Spleen (tissue), 13 donors: ENCODE data around the gene DDB1. TPM values are rescaled to one million over a fixed set of nuclear protein-coding genes. Genes with fewer than 3 reads are reported as not detected.

ENCODE experiments used
- DNase-seq: peaks from one replicate; pipeline ENCODE4 v3.0.0-alpha.2; 2020
- H3K27ac ChIP-seq, 8 donors: fragments of 200-600 bp; sonication (generic) in 7 of 8; 1 replicate in 4 of 8; 2 replicates in 4 of 8; pipeline versions ENCODE4 v1.5.0 to v1.8.0; 2016 to 2021; ENCODE audit warnings: inconsistent platforms in 4 of 8, mild to moderate bottlenecking in 4 of 8, moderate library complexity in 1 of 8
- H3K27me3 ChIP-seq, 7 donors: fragments of 200-600 bp; sonication (generic) in 6 of 7; replicated peaks in 1 of 7; 1 replicate in 4 of 7; 2 replicates in 3 of 7; pipeline versions ENCODE4 v1.5.0 to v1.8.0; 2016 to 2021; ENCODE audit warnings: inconsistent platforms in 3 of 7, mild to moderate bottlenecking in 1 of 7
- H3K36me3 ChIP-seq, 6 donors: fragments of 200-600 bp; sonication (generic) in 5 of 6; 1 replicate in 4 of 6; 2 replicates in 2 of 6; pipeline versions ENCODE4 v1.5.0 to v1.8.0; 2016 to 2021; ENCODE audit warnings: inconsistent platforms in 2 of 6
- H3K4me1 ChIP-seq, 6 donors: fragments of 200-600 bp; sonication (generic) in 5 of 6; 1 replicate in 3 of 6; 2 replicates in 3 of 6; pipeline versions ENCODE4 v1.5.0 to v1.8.0; 2016 to 2021; ENCODE audit warnings: inconsistent platforms in 3 of 6
- H3K4me3 ChIP-seq, 8 donors: fragments of 200-600 bp; sonication (generic) in 7 of 8; 1 replicate in 4 of 8; 2 replicates in 4 of 8; pipeline versions ENCODE4 v1.5.0 to v1.8.0; 2016 to 2021; ENCODE audit warnings: inconsistent platforms in 4 of 8, mild to moderate bottlenecking in 4 of 8, moderate library complexity in 2 of 8
- H3K9me3 ChIP-seq, 8 donors: fragments of 200-600 bp; sonication (generic) in 7 of 8; 1 replicate in 4 of 8; 2 replicates in 4 of 8; pipeline versions ENCODE4 v1.5.0 to v1.8.0; 2016 to 2021; ENCODE audit warnings: inconsistent platforms in 4 of 8
- CTCF ChIP-seq, 11 experiments: fragments of 200-600 bp in 7 of 11; fragments of 450-650 bp in 4 of 11; sonication (generic) in 4 of 11; IDR thresholded peaks in 8 of 11; conservative IDR thresholded peaks in 3 of 11; 1 replicate in 7 of 11; 2 replicates in 4 of 11; pipeline versions ENCODE4 v1.4.0 to v1.8.0; 2016 to 2021; ENCODE audit warnings: antibody characterized with exemption in 11 of 11, inconsistent platforms in 4 of 11, mild to moderate bottlenecking in 1 of 11
- POLR2A ChIP-seq, 3 donors: fragments of 450-650 bp; IDR thresholded peaks; one replicate each; pipeline ENCODE4 v1.5.1; 2017; ENCODE audit warnings: antibody characterized with exemption in 3 of 3, mild to moderate bottlenecking in 1 of 3
- POLR2AphosphoS5 ChIP-seq, 3 donors: sonication (generic); formaldehyde crosslinking; IDR thresholded peaks; one replicate each; pipeline ENCODE4 v1.5.1; 2017; ENCODE audit warnings: antibody characterized with exemption in 3 of 3
- WGBS, 5 donors: extraction: QIAGEN DNeasy Blood & Tissue Kit in 3 of 5; methylation state at CpG; one replicate each; pipeline versions ENCODE4 v1.1.5 to v1.1.7; 2013 to 2018; 5-methylcytosine and 5-hydroxymethylcytosine counted together
- intact Hi-C: fragments of 100-400 bp; cut with DNase I; formaldehyde crosslinking; loops from one replicate; pipeline ENCODE4 v1.15.0; 2023; ENCODE audit warnings: low total_unique reads
- long read RNA-seq, 2 donors: transcript quantifications; one replicate each; lab custom pipeline, GENCODE V29; 2026
- polyA plus RNA-seq, 3 donors: library from polyadenylated mRNA; stranded (reverse); fragments of 200-250 nt; gene quantifications; one replicate each; pipeline ENCODE4 v1.2.1, GENCODE V29; 2013
- total RNA-seq, 7 donors: library from RNA; depleted of rRNA in 3 of 7; stranded (reverse); fragments of >200 nt in 3 of 7; fragmentation: NEBNext Ultra II Directional in 4 of 7; extraction: Animal tissue kit (Norgen Biotek cat#: 25700) in 4 of 7; gene quantifications; one replicate each; pipeline versions ENCODE4 v1.1.0 to v1.2.1, GENCODE V29; 2016 to 2021
- donor health status: healthy with polysubstance abuse.
- donor health status: DM: no; HTN: no; CAD: no; lungs with moderate emphysema.
- donor health status: DM: no; HTN: no; CAD: no.
- donor health status: Bipolar disorder and iron deficiency.
- donor health status: healthy.
- donor health status: DM: no; HTN: no; CAD: no.
- donor health status: DM: yes; HTN: yes; CAD: no.

Gene DDB1
- total RNA-seq: 100 to 1,000 TPM; 118 to 157 (median 151) TPM
- 10 to 100 TPM; 68.7 to 94.7 (median 83.4) TPM for polyA plus RNA-seq
- long read RNA-seq, donor 1, full-length matches to known transcripts: 16 of 28 reads
- long read RNA-seq, donor 1, partial matches to known transcripts: 12 of 28 reads
- long read RNA-seq, donor 1, other reads (novel, unspliced or antisense): 0 of 28 reads
- long read RNA-seq, donor 2, full-length matches to known transcripts: 14 of 21 reads
- long read RNA-seq, donor 2, partial matches to known transcripts: 7 of 21 reads
- long read RNA-seq, donor 2, other reads (novel, unspliced or antisense): 0 of 21 reads

- intact Hi-C loops: loop anchor here (10.0 kb wide), 1 partner anchor 92 kb away; the partner anchor contains the start of gene CPSF7
- Histone ChIP-seq H3K4me1 (peaks cover 36 to 89% (median 57%) of the 10 kb centered on the region in 6 donors), H3K27ac (peak within 1 kb of the TSS; percentile 82 to 96 (median 92)), H3K27me3 (no peaks in the 10 kb centered on the region), H3K4me3 (peak within 1 kb of the TSS; percentile 82 to 99 (median 90)), H3K9me3 (no peaks in the 10 kb centered on the region), H3K36me3 (peaks cover 0 to 34% (median 13%) of the 10 kb centered on the region in 6 donors)
- peak; percentile 100 for DNase-seq
- TF ChIP-seq CTCF (IDR thresholded peaks at IDR 0.05 in 8 of 11, conservative IDR thresholded peaks at IDR 0.05 in 3 of 11): peak in 3 of 11 experiments; percentile 6 to 23 (median 23)
- TF ChIP-seq POLR2AphosphoS5 (IDR thresholded peaks at IDR 0.05): peak; percentile 92 to 96 (median 96)
- TF ChIP-seq POLR2A (IDR thresholded peaks at IDR 0.05): peak; percentile 8 to 62 (median 58)
- 0 to 1% (median 0%) methylated on average over 18 to 81 of the region's 81 CpGs for WGBS, 5 donors
Observed at GRCh38 chr11:61332797-61333549, at the start of gene DDB1, which contains the start of gene TKFC. Gene DDB1, minus strand, starts transcription at chr11:61333105. Its CDS starts 137 bp downstream, at chr11:61332968. Gene TKFC, plus strand, starts transcription at chr11:61333228. Its CDS starts 1,501 bp downstream, at chr11:61334729.

- TF ChIP-seq POLR2AphosphoS5 (IDR thresholded peaks at IDR 0.05) (no peak), CTCF (IDR thresholded peaks at IDR 0.05 in 8 of 11, conservative IDR thresholded peaks at IDR 0.05 in 3 of 11) (no peak), POLR2A (IDR thresholded peaks at IDR 0.05) (no peak)
- WGBS, 5 donors: 94 to 96% (median 94%) methylated on average over 9 of the region's 9 CpGs
- H3K4me1 ChIP-seq: peaks cover 3 to 18% (median 10%) of the 10 kb centered on the region in 6 donors
- H3K27me3 ChIP-seq: no peaks in the 10 kb centered on the region
- H3K27ac ChIP-seq: no peak overlapping the region
- H3K9me3 ChIP-seq: no peaks in the 10 kb centered on the region
- peaks cover 0 to 13% (median 2%) of the 10 kb centered on the region in 6 donors for H3K36me3 ChIP-seq
- no peak for DNase-seq
- intact Hi-C loops: no loop called here
- H3K4me3 ChIP-seq: no peak overlapping the region
Observed at GRCh38 chr11:61380884-61381283, 48.0 kb upstream of the DDB1 start.

- H3K36me3 ChIP-seq: peaks cover 0 to 34% (median 11%) of the 10 kb centered on the region in 6 donors
- H3K4me3 ChIP-seq: no peak overlapping the region
- H3K27me3 ChIP-seq: no peaks in the 10 kb centered on the region
- intact Hi-C loops: no loop called here
- no peak for DNase-seq
- H3K27ac ChIP-seq: peak overlapping the region in 1 of 8 donors; percentile 29
- TF ChIP-seq POLR2AphosphoS5 (IDR thresholded peaks at IDR 0.05) (no peak), CTCF (IDR thresholded peaks at IDR 0.05 in 8 of 11, conservative IDR thresholded peaks at IDR 0.05 in 3 of 11) (no peak), POLR2A (IDR thresholded peaks at IDR 0.05) (no peak)
- H3K4me1 ChIP-seq: peaks cover 0 to 5% (median 0%) of the 10 kb centered on the region in 6 donors
- 81 to 97% (median 88%) methylated on average over 5 of the region's 5 CpGs for WGBS, 5 donors
- H3K9me3 ChIP-seq: peaks cover 0 to 7% (median 0%) of the 10 kb centered on the region in 8 donors
Observed at GRCh38 chr11:61378713-61379313, 45.9 kb upstream of the DDB1 start.
